GM23338 (cell line): ENCODE results near the gene CTNND2.

Source experiments
- CTCF ChIP-seq, 2 experiments: fragments of 200-600 bp in 1 of 2; sonication (generic) in 1 of 2; conservative IDR thresholded peaks; 2 replicates each; pipeline versions ENCODE4 v1.5.1 to v1.6.1; 2016 to 2017; ENCODE audit warnings: antibody characterized with exemption in 2 of 2, low read depth in 2 of 2, mild to moderate bottlenecking in 2 of 2, moderate library complexity in 1 of 2
- ETS1 ChIP-seq: IDR thresholded peaks from 2 replicates; pipeline ENCODE4 v1.6.1; 2016; ENCODE audit warnings: antibody characterized with exemption
- EZH2 ChIP-seq: fragments of 200-600 bp; sonication (generic); IDR thresholded peaks from one replicate; pipeline ENCODE4 v1.8.0; 2017; ENCODE audit warnings: antibody characterized with exemption, mild to moderate bottlenecking, low read depth; ENCODE audit not compliant: unreplicated experiment
- POLR2AphosphoS5 ChIP-seq: IDR thresholded peaks from 2 replicates; pipeline ENCODE4 v1.6.1; 2016; ENCODE audit warnings: antibody characterized with exemption, low read depth
- REST ChIP-seq: IDR thresholded peaks from one replicate; pipeline ENCODE4 v1.6.1; 2018; ENCODE audit warnings: antibody characterized with exemption; ENCODE audit not compliant: unreplicated experiment
- ZNF114 ChIP-seq: fragments of 250-450 bp; sonication (Bioruptor Pico); IDR thresholded peaks from 2 replicates; pipeline ENCODE4 v1.5.0; 2020; ENCODE audit warnings: mild to moderate bottlenecking, moderate library complexity

- TF ChIP-seq CTCF (conservative IDR thresholded peaks at IDR 0.05; ENCODE audit: low read depth in 2 of 2) (no peak), REST (no peak), ETS1 (no peak), ZNF114 (no peak), EZH2 (no peak), POLR2AphosphoS5 (no peak)
These were observed 385.6 kb downstream of the CTNND2 start for GRCh38 chr5:11518676-11519075.
